ENCODE data around the gene COG5.

The COG5 gene

DNA sequence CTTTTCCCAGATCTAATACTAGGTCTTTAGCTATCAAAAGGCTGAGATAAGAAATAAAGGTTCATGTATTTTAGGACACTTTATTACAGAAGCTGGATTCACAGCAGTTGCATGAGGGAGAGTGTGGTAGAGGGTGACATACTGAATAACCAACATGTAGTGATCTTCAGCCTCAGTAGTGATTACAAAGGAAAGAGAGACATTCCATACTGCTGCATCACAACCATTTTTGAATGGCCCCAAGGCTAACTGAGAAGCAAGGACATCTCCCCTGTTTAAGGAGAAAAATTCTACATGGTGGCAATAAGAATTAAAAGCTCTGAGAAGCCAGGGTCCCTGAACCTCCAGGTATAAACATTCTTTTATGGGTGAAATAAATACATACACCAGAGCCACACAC, 35.3 kb downstream of the COG5 start:
- Histone ChIP-seq H3K79me2 (ENCODE audit: control insufficient read depth, low read length) (no peaks in the 10 kb centered on the region), H3K27ac (ENCODE audit: low read depth, low read length) (no peak overlapping the region), H3F3A (ENCODE audit: control insufficient read depth, insufficient read depth) (no peaks in the 10 kb centered on the region), H3K36me3 (ENCODE audit: control insufficient read depth, low read length) (peaks cover 15% of the 10 kb centered on the region; the same call in 1 of the 2 replicates), H3K4me1 (ENCODE audit: control insufficient read depth, low read length) (no peaks in the 10 kb centered on the region), H3K4me3 (ENCODE audit: low read length) (no peak overlapping the region), H3K9me3 (ENCODE audit: control insufficient read depth, insufficient read depth, low read length) (no peaks in the 10 kb centered on the region), H3K9me2 (replicated peaks; ENCODE audit: control insufficient read depth, low read length) (no peaks in the 10 kb centered on the region), H3K27me3 (ENCODE audit: control insufficient read depth, low read length) (no peaks in the 10 kb centered on the region), H3K4me2 (ENCODE audit: low read length) (no peak overlapping the region), H4K20me1 (ENCODE audit: control insufficient read depth, insufficient read depth, low read depth, low read length) (no peaks in the 10 kb centered on the region)
- no peak for TF ChIP-seq EZH2phosphoT487 (IDR thresholded peaks at IDR 0.05; ENCODE audit: borderline replicate concordance, low read length)
- TF ChIP-seq, protein P1, sequence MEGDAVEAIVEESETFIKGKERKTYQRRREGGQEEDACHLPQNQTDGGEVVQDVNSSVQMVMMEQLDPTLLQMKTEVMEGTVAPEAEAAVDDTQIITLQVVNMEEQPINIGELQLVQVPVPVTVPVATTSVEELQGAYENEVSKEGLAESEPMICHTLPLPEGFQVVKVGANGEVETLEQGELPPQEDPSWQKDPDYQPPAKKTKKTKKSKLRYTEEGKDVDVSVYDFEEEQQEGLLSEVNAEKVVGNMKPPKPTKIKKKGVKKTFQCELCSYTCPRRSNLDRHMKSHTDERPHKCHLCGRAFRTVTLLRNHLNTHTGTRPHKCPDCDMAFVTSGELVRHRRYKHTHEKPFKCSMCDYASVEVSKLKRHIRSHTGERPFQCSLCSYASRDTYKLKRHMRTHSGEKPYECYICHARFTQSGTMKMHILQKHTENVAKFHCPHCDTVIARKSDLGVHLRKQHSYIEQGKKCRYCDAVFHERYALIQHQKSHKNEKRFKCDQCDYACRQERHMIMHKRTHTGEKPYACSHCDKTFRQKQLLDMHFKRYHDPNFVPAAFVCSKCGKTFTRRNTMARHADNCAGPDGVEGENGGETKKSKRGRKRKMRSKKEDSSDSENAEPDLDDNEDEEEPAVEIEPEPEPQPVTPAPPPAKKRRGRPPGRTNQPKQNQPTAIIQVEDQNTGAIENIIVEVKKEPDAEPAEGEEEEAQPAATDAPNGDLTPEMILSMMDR (IDR thresholded peaks at IDR 0.05; ENCODE audit: low read depth, low read length, poor library complexity, severe bottlenecking): no peak

DNA sequence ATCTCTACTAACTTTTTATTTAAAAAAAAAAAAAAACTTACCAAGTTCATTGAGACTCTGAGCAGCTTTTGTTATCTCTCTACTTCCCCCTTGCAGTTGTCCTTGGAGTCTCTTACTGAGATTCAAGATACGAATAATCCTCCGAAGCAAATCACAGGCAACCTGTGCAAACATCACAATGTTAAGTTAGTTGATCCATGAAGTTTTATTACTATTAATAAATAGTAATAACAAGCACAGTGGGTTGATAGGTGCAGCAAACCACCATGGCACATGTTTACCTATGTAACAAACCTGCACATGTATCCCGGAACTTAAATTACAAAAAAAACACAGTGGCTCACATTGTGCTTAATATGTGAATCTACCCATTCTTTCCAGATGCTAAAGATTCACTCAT, 36.5 kb downstream of the COG5 start:
- TF ChIP-seq, protein P1 (IDR thresholded peaks at IDR 0.05; ENCODE audit: low read depth, low read length, poor library complexity, severe bottlenecking): no peak
- no peak for TF ChIP-seq EZH2phosphoT487 (IDR thresholded peaks at IDR 0.05; ENCODE audit: borderline replicate concordance, low read length)
- Histone ChIP-seq H3K4me3 (ENCODE audit: low read length) (no peak overlapping the region), H3K4me1 (ENCODE audit: control insufficient read depth, low read length) (no peaks in the 10 kb centered on the region), H3K9me2 (replicated peaks; ENCODE audit: control insufficient read depth, low read length) (no peaks in the 10 kb centered on the region), H3F3A (ENCODE audit: control insufficient read depth, insufficient read depth) (no peaks in the 10 kb centered on the region), H4K20me1 (ENCODE audit: control insufficient read depth, insufficient read depth, low read depth, low read length) (no peaks in the 10 kb centered on the region), H3K27ac (ENCODE audit: low read depth, low read length) (no peak overlapping the region), H3K27me3 (ENCODE audit: control insufficient read depth, low read length) (no peaks in the 10 kb centered on the region), H3K4me2 (ENCODE audit: low read length) (no peak overlapping the region), H3K79me2 (ENCODE audit: control insufficient read depth, low read length) (no peaks in the 10 kb centered on the region), H3K36me3 (ENCODE audit: control insufficient read depth, low read length) (peaks cover 15% of the 10 kb centered on the region; the same call in 1 of the 2 replicates), H3K9me3 (ENCODE audit: control insufficient read depth, insufficient read depth, low read length) (no peaks in the 10 kb centered on the region)

DNA sequence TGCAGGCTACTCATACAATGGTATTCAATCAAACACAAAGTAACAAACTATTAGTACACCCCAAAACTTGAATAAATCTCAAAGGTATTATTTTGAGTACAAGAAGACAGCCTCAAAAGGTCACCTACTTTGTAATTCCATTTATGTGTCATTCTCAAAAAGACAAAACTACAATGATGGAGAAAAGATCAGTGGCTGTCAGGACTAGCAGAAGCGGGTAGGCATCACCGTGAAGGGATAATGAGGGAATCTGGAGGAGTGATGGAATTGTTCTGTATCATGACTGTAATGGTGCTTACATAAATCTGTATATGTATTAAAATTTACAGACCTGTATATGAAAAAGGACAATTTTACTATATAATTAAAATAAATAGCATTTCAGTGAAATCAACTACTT, 37.0 kb downstream of the COG5 start:
- Histone ChIP-seq H3K27ac (ENCODE audit: low read depth, low read length) (no peak overlapping the region), H3K9me3 (ENCODE audit: control insufficient read depth, insufficient read depth, low read length) (no peaks in the 10 kb centered on the region), H3K27me3 (ENCODE audit: control insufficient read depth, low read length) (no peaks in the 10 kb centered on the region), H3K36me3 (ENCODE audit: control insufficient read depth, low read length) (peaks cover 15% of the 10 kb centered on the region; the same call in 1 of the 2 replicates), H3F3A (ENCODE audit: control insufficient read depth, insufficient read depth) (no peaks in the 10 kb centered on the region), H3K79me2 (ENCODE audit: control insufficient read depth, low read length) (no peaks in the 10 kb centered on the region), H3K4me2 (ENCODE audit: low read length) (no peak overlapping the region), H3K9me2 (replicated peaks; ENCODE audit: control insufficient read depth, low read length) (no peaks in the 10 kb centered on the region), H4K20me1 (ENCODE audit: control insufficient read depth, insufficient read depth, low read depth, low read length) (no peaks in the 10 kb centered on the region), H3K4me1 (ENCODE audit: control insufficient read depth, low read length) (no peaks in the 10 kb centered on the region), H3K4me3 (ENCODE audit: low read length) (no peak overlapping the region)
- no peak for TF ChIP-seq EZH2phosphoT487 (IDR thresholded peaks at IDR 0.05; ENCODE audit: borderline replicate concordance, low read length)
- TF ChIP-seq, protein P1 (IDR thresholded peaks at IDR 0.05; ENCODE audit: low read depth, low read length, poor library complexity, severe bottlenecking): no peak

Data from DOHH2 (cell line).